ENCODE measurements around the gene GSDME.
"Not testable (repeated sequence)": the region's sequence is repeated elsewhere in the genome, so short reads cannot be mapped to it uniquely, and the experiment has no call there.

Gene GSDME

DNA sequence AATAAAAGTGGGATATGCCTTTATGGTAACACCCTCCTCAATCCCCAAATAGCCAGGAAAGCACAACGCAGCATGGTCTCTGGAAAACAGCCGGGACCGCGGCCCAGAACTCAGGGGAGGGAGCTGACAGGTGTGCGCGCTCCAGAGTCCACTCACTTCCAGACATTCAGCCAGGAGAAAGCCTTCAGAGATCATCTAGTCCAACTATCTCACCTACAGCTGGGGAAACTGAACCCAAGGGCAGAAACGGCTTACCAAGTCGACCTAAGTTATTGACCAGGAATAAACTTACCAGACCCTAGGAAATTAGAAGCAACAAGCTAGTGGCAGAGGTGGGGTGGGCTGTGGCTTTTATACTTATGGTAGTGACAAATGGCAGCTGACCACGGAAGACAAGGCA lies 16.4 kb downstream of the GSDME start:
- no peak for DNase-seq

DNA sequence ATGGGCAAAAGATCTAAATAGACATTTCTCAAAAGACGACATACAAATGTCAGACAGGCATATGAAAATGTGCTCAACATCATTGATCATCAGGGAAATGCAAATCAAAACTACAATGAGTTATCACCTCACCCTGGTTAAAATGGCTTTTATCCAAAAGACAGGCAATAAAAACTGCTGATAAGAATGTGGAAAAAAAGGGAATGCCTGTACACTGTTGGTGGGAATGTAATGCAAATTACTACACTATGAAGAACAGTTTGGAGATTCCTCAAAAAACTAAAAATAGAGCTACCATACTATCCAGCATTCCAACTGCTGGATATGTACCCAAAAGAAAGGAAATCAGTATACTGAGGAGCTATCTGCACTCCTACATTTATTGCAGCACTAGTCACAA lies 18.0 kb downstream of the GSDME start:
- DNase-seq, result no peak

DNA sequence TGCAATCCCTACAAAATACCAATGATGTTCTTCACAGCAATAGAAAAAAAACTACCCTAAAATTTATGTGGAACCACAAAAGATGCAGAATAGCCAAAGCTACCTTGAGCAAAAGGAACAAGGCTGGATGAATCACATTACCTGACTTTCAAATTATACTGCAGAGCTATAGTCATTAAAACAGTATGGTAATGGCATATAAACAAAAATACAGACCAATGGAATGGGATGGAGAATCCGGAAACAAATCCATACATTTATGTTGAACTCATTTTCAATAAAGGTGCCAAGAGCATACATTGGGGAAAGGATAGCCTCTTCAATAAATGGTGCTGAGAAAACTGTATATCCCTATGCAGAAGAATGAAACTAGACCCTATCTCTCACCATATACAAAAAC lies 18.7 kb downstream of the GSDME start:
- no peak for DNase-seq

DNA sequence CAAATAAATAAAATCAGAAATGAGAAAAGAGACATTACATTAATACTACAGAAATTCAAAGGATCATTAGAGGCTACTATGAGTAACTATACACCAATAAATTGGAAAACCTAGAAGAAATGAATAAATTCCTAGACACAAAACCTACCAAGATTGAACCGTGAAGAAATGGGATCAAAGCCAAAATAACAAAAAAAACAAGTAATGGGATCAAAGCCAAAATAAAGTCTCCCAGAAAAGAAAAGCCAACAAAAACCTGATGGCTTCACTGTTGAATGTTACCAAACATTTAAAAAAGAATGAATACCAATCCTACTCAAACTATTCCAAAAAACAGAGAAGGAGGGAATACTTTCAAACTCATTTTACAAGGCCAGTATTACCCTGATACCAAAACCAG lies 20.0 kb downstream of the GSDME start:
- DNase-seq, result no peak

DNA sequence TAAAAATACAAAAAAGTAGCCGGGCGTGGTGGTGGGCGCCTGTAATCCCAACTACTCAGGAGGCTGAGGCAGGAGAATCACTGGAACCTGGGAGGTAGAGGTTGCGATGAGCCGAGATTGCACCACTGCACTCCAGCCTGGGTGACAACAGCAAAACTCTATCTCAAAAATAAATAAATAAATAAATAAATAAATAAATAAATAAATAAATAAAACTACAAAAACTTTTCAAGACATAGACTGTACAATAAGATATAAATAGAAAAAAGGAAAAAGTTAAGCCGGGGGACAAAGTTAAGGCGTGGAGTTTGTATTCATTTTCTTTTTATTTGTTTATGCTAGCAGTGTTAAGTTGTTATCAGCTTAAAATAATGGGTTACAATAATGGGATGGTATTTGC lies 21.7 kb downstream of the GSDME start:
- not testable (repeated sequence) for DNase-seq

DNA sequence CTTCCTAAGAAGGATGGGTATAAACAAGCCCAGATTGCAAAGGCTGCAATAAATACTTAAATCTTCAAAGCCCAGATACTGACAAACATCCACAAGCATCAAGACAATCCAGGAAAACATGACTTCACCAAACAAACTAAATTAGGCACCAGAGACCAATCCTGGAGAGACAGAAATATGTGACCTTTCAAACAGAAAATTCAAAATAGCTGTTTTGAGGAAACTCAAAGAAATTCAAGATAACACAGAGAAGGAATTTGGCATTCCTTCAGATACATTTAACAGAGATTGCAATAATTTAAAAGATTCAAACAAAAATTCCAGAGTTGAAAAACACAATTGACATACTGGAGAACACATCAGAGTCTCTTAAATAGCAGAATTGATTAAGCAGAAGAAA lies 23.0 kb downstream of the GSDME start:
- DNase-seq, result no peak

DNA sequence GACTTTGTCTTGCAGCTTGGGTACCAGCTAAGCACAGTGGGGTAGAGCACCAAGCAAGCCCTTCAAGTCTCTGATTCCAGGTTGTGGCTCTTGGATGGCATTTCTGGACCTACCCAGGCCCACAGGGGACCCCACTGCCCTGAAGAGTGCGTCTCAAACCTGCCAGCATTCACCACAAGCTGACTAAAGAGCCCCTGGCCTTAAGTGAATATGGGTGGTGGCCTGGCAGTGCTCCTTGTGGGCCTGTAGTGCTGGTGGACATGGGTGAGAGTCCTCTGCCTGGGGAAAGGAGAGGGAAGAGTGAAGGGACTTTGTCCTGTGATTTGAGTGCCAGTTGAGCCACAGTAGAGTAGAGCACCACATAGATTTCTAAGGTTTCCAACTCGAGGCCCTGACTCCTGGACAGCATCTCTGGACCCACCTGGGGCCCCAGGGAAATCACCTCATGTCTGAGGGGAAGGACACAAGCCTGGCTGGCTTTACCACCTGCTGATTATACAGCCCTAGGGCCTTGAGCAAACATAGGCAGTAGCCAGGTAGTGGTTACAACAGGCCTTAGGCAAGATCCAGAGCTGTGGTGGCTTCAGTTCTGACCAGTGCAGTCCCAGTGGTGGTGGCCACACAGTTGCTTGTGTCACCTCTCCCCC lies 23.7 kb downstream of the GSDME start:
- DNase-seq, result no peak

DNA sequence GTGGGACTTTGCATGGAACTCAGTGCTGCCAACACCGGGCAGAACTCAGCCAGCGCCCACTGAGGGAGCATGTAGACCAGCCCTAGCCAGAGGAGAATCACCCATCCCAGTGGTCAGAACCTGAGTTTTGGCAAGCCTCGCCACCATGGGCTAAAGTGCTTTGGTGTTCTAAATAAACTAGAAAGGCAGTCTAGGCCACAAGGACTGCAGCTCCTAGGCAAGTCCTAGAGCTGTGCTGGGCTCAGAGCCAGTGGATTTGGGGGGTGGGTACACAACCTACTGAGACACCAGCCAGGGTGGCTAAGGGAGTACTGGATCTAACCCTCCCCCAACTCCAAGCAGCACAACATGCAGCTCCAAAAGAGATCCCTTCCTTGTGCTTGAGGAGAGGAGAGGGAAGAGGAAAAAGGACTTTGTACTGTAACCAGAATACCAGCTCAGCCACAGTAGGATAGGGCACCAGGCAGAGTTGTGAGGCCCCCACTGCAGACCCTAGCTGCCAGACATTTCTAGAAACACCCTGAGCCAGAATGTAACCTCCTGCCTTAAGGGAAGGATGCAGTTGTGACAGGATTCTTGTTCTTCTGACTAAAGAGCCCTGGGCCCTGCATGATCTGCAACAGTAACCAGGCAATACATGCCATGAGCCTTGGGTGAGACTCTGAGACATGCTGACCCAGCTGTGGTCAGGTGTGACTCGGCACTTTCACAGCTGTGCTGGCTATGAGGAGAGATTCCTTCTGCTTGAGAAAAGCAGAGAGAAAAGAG lies 24.4 kb downstream of the GSDME start:
- DNase-seq, result peak; percentile 36

DNA sequence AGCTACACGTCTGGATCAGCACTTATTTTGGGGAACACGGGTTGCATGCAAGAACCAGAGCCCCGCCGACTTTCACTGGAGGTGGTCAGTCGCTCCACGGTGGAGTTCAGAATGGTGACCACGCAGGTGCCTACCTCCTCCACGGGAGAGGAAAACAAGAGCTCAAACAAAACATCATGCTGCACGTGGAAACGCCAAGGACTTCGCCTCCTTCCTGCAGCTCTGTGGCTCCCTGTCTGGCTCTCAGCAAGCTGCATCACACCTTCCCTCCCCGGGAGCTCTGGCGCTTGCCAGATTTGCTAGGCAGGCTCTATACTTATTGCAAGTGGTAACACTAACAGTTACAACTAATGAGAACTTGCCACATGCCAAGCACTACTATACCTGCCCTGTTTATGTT lies 26.0 kb downstream of the GSDME start:
- DNase-seq, result no peak

DNA sequence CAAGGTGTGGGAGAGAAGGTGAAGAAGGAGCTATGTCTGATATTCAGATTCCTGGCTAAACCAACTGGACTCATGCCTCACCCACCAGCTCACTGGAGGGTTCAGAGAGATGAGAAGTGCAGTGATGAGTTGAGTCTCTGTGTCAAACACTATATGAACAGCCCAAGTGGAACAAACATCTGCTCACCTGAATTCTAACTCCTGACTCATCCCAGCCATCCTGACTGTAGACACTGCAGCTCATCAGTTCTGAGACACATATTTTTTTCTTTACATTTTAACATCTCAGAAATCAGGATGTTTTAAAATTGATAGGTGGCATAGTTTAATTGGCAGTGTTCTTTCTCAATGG lies 27.3 kb downstream of the GSDME start:
- DNase-seq, result no peak

DNA sequence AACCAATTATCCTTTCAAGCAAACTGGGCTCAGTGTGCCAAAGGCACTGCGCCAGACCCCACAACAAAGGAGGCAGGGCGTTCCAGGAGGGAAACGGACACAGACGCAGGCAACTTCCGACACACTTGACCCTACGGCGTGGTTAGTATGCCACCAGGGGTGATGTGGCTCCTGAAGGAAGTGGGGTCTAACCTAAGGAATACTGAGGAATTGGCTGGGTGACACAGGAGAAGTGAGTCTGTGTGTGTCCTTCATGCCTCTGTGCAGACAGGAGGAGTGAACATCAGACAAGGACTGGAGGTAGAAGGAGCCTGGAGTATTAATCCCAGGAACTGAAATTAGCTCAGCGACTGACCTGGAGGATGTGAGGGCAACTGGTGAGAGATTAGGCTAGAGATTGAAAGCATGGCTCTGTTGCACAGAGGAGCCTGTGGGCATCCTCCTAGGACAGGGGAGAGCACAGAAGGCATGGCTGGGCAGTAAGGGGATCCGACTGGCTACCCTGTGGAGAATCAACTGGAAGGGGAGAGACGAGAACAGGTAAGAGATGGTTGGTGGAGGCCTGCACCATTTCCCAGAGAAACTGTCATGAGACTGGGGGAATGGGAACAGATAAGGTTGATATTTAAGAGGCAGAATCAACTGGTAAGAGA lies 27.8 kb downstream of the GSDME start:
- DNase-seq, result no peak

DNA sequence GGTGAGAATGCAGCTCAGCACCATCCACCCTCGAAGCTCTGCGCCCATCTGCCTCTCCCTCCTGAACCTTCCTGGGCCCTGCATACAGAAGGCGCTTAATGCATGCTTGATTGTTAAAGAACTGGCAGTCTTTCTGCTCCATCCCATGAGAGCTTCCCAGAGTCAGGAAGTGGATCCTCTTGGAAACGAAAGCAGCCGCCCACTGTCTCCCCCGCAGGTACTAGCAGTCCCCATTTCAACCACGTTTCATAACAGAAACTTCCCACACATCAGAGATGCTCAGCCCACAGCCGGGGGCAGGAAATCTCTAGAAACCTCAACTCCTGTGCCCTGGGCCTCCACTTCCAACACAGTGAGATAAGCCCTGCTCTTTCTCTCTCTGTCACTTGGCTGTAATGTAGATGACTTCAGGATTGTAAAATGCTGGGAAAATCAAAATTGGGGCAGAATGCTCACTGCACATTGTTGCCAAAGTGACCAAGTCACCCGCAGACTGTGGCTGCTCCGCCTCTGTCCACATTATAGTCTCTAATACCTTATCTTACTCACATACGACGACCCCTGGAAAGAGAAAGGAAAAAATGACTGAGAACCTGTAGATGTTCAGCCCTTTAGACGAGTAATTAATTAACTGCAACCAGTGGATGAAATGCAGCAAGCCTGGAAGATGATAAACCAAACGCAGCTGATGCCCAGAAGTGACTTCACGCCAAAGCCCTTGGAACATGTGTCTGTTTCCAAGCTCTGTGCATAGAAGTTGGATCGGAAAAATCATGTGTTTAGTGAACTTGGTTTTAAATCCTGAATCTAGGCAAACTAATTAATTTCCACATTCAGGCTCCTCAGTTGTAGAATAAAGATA lies 28.5 kb downstream of the GSDME start:
- no peak for DNase-seq

DNA sequence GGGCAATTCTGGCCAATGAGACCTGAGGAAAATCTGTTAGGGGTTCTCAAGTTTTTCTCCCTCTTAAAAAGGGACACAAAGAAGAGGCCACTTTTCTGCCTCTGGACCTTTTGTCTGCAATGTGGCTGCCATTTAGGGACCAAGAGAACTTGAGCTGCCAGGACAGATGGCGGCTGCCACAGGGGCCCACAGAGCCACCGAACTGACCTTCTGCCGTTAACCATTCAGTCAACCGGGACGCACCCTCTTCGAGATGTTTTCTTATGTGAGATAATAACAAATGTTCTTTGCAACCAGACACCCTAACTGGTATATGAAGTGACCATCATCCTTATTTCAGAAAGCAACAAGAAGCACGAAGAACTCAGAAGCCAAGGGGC lies 29.2 kb downstream of the GSDME start:
- DNase-seq, result no peak

DNA sequence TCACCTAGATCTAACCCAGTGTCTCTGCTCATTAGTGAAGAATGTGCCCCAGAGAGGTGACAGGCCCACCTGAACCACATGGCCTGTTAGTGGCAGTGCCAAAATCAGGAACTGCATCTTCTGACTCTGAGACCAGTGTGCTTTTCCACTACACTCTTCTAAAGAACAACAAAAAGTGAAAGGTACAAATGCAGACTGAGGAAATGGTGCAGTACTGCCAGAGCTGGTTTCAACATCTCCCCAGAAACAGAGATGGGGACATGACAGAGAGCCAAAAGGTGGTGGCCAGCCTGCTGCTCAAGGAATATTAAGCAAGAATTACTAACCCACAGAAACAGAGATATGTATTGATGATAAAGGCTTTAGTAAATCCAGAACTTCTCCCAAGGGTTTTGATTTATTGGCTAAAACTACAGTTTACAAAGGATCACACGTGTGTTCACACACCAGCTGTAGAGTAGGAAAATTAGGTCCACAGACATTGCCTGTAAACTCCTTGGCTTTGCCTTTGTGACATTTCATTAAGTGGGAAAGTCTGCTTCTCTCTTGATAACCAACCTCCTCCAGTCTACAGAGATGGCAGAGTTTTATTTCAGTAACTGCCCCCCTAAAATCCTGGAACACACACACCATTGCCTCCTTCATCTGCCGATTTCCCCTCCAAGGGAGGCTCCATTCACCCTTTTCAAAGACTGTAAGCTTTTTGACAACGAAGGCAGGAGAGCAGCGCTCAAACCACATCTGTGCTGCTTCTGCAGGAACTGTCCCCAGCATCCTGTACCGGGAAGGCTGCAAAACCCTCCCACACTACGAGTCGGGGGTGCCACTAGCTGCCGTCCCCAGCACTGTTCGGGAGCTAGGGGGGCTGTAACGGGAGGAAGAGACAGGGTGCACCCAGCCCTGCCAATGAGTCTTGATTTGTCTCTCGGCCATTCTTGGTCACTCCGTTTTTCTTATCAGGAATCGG lies 29.8 kb downstream of the GSDME start:
- no peak for DNase-seq

DNA sequence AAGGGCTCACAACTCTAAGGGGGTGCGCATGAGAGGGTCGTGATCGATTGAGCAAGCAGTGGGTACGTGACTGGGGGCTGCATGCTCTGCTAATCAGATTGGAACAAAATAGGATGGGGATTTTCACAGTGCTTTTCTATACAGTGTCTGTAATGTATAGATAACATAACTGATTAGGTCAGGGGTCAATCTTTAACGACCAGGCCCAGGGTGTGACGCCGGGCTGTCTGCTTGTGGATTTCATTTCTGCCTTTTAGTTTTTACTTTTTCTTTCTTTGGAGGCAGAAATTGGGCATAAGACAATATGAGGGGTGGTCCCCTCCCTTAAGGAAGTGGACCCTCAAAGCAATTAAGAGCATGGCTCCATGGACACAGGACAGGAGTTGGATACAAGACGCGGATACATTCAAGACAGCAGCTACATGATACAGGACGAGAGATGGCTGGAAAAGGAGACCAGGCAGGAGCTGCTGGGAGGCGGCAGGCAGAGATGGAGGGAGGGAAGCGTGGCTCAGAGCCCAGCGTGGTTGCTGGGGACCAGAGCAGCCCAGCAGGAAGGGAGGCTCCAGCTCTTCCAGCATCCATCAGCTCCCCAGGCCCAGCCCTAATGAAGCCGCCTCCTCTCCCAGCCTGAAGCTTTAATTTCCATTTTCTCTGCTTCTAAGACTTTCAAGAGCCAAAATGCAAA lies 31.6 kb downstream of the GSDME start:
- no peak for DNase-seq

DNA sequence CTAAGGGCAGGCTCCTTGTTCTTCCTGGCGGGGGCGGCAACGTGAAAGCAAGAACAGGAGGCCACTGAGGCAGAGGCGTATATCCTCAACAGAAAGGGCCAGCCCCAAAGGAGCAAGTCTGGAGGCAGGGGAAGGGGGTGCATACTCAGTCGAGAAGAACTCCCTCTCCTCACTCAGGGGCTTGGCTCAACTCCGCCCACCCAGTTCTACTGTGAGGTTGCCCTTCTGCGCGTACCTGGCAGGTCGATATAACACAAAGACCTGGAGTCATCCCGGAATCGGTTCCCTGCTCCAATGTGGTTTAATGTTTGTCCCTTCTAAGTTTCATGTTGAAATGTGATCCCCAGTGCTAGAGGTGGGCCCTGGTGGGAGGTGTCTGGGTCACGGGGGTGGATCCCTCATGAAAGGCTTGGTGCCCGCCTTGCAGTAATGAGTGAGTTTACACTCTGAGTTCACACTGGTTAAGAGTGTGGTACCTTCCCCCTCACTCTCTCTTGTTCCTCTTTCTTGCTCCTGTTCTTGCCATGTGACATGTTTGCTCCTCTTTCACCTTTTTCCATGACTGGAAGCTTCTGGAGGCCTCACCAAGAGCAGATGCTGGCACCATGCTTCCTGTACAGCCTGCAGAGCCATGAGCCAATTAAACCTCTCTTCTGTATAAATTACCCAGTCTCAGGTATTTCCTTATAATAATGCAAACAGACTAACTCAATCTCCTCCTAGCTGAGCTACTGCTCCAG lies 32.6 kb downstream of the GSDME start:
- no peak for DNase-seq

DNA sequence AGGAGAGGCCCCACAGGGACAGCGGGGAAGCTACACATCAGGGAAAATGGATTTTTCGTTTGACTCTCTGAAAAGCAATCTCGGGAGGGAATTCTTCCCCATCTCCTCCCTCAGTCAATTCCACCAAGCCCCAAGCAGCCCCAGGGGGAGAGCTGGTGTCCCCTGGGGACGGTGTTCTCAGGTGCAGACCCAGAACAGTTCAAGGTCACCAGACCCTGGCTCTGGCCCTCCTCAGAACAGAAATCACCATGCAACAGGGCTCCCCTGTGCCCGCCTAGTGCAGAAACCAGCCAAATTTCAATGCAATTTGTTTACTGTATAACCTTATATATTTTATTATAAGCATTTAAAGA lies 34.1 kb downstream of the GSDME start:
- DNase-seq, result no peak

DNA sequence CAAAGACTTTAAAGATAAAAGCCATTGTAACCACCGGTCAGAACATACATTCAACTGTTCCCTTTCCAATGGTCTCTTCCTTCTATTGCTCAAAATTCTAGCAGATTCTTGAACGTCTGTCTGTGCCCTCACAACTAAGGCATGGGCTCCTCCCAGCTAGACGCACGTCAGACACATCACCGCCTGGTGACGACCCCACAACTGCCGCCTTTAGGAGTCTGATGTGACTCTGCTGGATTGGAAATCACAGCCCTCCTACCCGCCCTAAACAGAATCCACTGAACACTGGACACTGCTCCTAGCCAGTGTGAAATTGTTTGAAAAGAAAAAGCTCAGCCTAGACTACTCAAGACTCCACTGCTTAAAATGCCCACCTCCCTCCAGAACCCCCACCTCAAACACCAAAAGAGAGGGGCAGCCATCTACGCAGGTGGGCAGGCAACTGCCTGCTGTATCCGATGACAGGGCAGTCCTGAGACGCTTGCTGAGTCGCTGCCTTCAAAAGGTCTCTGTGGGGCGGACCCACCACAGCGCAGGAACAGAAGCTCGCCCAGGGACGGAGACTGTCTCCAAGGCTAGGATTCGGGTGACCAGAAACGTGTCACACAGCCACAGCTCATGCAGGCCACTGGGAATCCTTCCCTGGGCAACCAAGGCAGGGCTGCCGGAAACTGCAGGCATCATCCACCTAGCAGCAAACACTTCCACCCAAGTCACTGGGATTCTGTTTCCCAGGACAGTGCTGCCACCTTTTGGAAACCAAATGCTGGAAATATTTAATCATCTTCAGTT lies 34.7 kb downstream of the GSDME start:
- peak; percentile 40 for DNase-seq

DNA sequence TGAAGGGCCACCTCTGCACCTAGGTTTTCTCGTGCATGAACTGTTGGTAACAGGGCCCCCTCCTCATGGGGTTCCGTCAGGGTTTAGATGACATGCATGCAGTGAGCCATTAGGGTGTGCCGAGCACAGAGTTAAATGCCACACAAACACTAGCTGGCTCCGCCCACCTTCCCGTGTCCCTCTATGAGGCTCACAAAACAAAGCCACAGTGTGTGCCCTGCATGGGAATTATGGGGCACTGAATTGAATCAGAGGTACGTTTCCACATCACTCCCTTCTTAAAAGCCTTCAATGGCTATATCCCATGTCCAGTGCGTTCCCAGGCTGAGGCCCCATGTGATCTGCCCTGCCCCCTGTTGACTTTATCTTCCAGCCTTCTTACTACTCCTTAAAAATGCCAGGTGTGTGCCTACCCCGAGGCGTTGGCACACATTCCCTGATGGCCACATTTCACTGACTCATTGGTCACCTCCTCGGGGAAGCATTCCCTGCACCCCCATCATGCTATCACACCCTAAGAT lies 35.7 kb downstream of the GSDME start:
- no peak for DNase-seq

DNA sequence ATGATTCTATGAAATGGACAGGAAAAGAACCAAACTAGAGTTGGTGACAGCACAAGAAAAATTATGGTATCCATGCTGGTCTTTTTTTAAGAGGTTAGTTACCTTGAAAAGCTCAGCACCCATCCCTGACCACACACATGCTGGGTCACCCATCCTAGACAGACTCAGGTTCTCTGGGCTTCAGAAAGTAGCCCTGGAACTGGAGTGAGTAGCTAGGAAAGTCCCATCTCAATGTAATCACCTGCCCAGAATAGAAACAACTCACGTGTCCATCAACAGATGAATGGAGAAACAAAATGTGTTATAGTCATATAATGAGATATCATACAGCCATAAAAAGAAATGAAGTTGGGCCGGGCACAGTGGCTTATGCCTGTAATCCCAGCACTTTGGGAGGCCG lies 37.0 kb downstream of the GSDME start:
- DNase-seq, result no peak

Data from HCEC 1CT (cell line).